Measurements from ENCODE around the gene LINC00237. TPM values are rescaled to one million over a fixed set of nuclear protein-coding genes. Genes with fewer than 3 reads are reported as not detected.

Gene LINC00237
- total RNA-seq, 1 experiment from 2014 or later = 0.90 TPM

- Mint-ChIP-seq H3K4me3 (no peak overlapping the region), H3K27ac (no peak overlapping the region), H3K9me3 (no peaks in the 10 kb centered on the region), H3K36me3 (ENCODE audit: insufficient read depth in 1 of 3, low read depth in 3 of 3) (no peaks in the 10 kb centered on the region), H3K27me3 (ENCODE audit: low read depth) (no peaks in the 10 kb centered on the region), H3K4me1 (peaks cover 3 to 6% of the 10 kb centered on the region in 2 experiments; a peak in 3 of 4 replicates)
- H2BK120ac ChIP-seq (ENCODE audit: low read depth, low read length, poor library complexity, severe bottlenecking) = no peak overlapping the region
- H3K4me2 ChIP-seq (ENCODE audit: insufficient read depth, insufficient read length, low read length) = no peak overlapping the region
- H4K5ac ChIP-seq (ENCODE audit: insufficient read length, low read depth, low read length) = no peak overlapping the region
- no peak overlapping the region for H4K91ac ChIP-seq (ENCODE audit: insufficient read length, low read depth, low read length)
- no CpG with 5 or more reads among the region's 3 CpGs for WGBS (ENCODE audit: extremely low coverage, insufficient read length, low lambda C conversion rate)
- TF ChIP-seq CTCF (conservative IDR thresholded peaks at IDR 0.05) = no peak
- H3K79me2 ChIP-seq (ENCODE audit: insufficient read depth, low read length) = no peaks in the 10 kb centered on the region
- H3K23ac ChIP-seq (ENCODE audit: insufficient read length, low read depth, low read length) = no peak overlapping the region
- no peak overlapping the region for H3K18ac ChIP-seq (ENCODE audit: insufficient read length, low read depth, low read length)
- no peak overlapping the region for H3K27ac ChIP-seq (ENCODE audit: insufficient read length, low read depth, low read length)
- no peak overlapping the region for H4K8ac ChIP-seq (replicated peaks; ENCODE audit: insufficient read length, low read depth, low read length)
- no peaks in the 10 kb centered on the region for H4K20me1 ChIP-seq (ENCODE audit: control insufficient read depth, insufficient read depth, insufficient read length)
- H2BK20ac ChIP-seq (ENCODE audit: low read depth, low read length, poor library complexity, severe bottlenecking) = no peak overlapping the region
- no peak overlapping the region for H2BK5ac ChIP-seq (ENCODE audit: insufficient read length, low read length)
- H3K27me3 ChIP-seq (ENCODE audit: insufficient read depth, low read length) = no peaks in the 10 kb centered on the region
- no peaks in the 10 kb centered on the region for H3K4me1 ChIP-seq (ENCODE audit: insufficient read depth, low read length)
- no peaks in the 10 kb centered on the region for H3K79me1 ChIP-seq (ENCODE audit: insufficient read depth, low read depth, low read length, poor library complexity, severe bottlenecking)
- H3K14ac ChIP-seq (ENCODE audit: insufficient read depth, low read length) = no peak overlapping the region
- no peak overlapping the region for H3K9ac ChIP-seq (ENCODE audit: extremely low read depth, insufficient read length, low read length)
- DNase-seq = no peak
- no peak overlapping the region for H2BK12ac ChIP-seq (ENCODE audit: insufficient read length, low read depth, low read length)
- H2BK15ac ChIP-seq (ENCODE audit: low read depth, low read length) = no peak overlapping the region; the same call in 1 of the 2 replicates
- H3K4ac ChIP-seq (ENCODE audit: low read depth, low read length) = no peak overlapping the region
- no peak overlapping the region for H3K56ac ChIP-seq (ENCODE audit: insufficient read length, low read depth, low read length)
- no peak overlapping the region for H2AFZ ChIP-seq (ENCODE audit: low read length)
- no peak overlapping the region for H3T11ph ChIP-seq (ENCODE audit: low read length)
- no peak overlapping the region for H2AK5ac ChIP-seq (ENCODE audit: insufficient read length, low read length)
- no peaks in the 10 kb centered on the region for H3K23me2 ChIP-seq (ENCODE audit: insufficient read length, low read depth, low read length, poor library complexity, severe bottlenecking)
- no peaks in the 10 kb centered on the region for H3K9me3 ChIP-seq (ENCODE audit: control insufficient read depth, low read depth, low read length)
These were observed 30.1 kb downstream of the LINC00237 start for GRCh38 chr20:21076073-21076472.

Data from H9 (cell line).